ENCODE measurements around the gene PHYH. TPM values are rescaled to one million over a fixed set of nuclear protein-coding genes. Genes with fewer than 3 reads are reported as not detected.

PHYH gene
- total and polyA plus RNA-seq, 2 donors (not counting 1 experiment from before 2014, with no cell fraction given): 21.8 to 31.5 TPM

DNA sequence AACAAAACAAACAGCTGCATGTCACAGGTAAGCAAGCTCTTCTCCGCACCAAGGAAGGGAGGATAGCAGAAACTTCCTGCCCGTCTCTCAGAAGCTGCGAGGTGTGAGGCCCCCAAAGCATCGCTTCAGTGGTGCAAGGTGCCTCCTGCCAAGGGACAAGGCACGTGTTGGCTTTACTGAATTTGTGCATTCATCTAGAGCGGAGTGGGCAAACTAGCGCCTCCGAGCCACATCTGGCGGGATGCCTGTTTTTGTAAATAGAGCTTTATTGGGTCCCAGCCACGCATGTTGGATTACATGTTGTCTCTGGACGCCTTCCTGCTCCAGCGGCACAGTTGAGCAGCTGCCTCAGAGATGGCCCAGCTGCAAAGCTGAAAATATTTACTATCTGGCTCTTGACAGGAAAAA, 27.7 kb downstream of the PHYH start:
- TF ChIP-seq, protein P1, sequence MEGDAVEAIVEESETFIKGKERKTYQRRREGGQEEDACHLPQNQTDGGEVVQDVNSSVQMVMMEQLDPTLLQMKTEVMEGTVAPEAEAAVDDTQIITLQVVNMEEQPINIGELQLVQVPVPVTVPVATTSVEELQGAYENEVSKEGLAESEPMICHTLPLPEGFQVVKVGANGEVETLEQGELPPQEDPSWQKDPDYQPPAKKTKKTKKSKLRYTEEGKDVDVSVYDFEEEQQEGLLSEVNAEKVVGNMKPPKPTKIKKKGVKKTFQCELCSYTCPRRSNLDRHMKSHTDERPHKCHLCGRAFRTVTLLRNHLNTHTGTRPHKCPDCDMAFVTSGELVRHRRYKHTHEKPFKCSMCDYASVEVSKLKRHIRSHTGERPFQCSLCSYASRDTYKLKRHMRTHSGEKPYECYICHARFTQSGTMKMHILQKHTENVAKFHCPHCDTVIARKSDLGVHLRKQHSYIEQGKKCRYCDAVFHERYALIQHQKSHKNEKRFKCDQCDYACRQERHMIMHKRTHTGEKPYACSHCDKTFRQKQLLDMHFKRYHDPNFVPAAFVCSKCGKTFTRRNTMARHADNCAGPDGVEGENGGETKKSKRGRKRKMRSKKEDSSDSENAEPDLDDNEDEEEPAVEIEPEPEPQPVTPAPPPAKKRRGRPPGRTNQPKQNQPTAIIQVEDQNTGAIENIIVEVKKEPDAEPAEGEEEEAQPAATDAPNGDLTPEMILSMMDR (conservative IDR thresholded peaks at IDR 0.05 in 1 of 2, IDR thresholded peaks at IDR 0.05 in 1 of 2; ENCODE audit: low read depth in 1 of 2, low read length in 2 of 2): peak in 1 of 2 donors; percentile 6
- no peak for TF ChIP-seq EZH2 (IDR thresholded peaks at IDR 0.05; ENCODE audit: low read length, missing control alignments)
- H3K79me2 ChIP-seq (ENCODE audit: control insufficient read depth, insufficient read depth, low read length): no peaks in the 10 kb centered on the region
- H3K4me2 ChIP-seq (ENCODE audit: extremely low read depth, insufficient read depth, low read length): peak overlapping the region; percentile 18
- no peak overlapping the region for H3K9ac ChIP-seq (ENCODE audit: insufficient read depth, low read length)
- DNase-seq (ENCODE audit: low read depth in 2 of 2): peak; percentile 14 to 86
- no peaks in the 10 kb centered on the region for H3K36me3 ChIP-seq (ENCODE audit: control insufficient read depth, insufficient read depth, low read length)
- no peaks in the 10 kb centered on the region for H3K4me1 ChIP-seq (ENCODE audit: control insufficient read depth, extremely low read depth, insufficient read depth, low read length)
- peak overlapping the region in 1 of 4 experiments; percentile 11 for H3K4me3 ChIP-seq (replicated peaks in 1 of 4; ENCODE audit: control extremely low read depth in 1 of 4, insufficient read depth in 1 of 4, low read depth in 3 of 4, low read length in 4 of 4)
- no peak overlapping the region for H3K27ac ChIP-seq (ENCODE audit: insufficient read depth, low read length)
- H2AFZ ChIP-seq (ENCODE audit: low read length): peak overlapping the region; percentile 9
- no peaks in the 10 kb centered on the region for H3K9me3 ChIP-seq (ENCODE audit: control insufficient read depth, insufficient read depth, low read depth, low read length)
- H3K27me3 ChIP-seq (ENCODE audit: control insufficient read depth, insufficient read depth, low read length): no peaks in the 10 kb centered on the region
- H4K20me1 ChIP-seq (ENCODE audit: control insufficient read depth, extremely low read depth, insufficient read depth, low read length): no peaks in the 10 kb centered on the region

DNA sequence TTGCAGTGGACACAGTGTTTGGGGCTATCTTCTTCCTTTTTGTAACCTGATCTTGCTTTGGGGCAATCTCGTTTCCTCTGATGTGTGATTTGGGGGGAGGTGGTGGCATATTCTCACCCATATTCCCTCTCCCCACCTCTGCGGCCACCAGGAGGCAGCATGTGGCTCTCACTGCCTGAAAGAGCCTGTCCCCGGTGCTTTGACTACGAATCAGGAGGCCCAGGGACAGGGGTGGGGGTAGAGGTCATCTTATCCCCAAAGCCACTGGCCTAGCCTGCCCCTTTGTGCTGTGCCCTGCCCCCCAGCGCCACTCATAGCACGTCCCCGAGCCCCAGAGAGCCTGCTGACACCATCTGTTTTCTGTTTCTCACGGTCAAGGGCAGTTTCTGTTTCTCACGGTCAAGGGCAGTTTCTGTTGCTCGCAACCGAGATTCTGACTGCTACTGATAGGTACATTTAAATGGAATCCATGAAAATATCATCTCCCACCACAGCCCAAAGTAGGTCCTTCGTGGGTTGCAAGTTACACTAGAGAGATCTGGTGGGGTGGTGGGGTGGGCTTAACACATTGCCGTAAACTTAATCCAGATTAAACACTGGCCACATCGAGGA, 28.2 kb downstream of the PHYH start:
- peak in 1 of 2 donors; percentile 17 for DNase-seq (ENCODE audit: low read depth in 2 of 2)
- Histone ChIP-seq H3K27me3 (ENCODE audit: control insufficient read depth, insufficient read depth, low read length) (no peaks in the 10 kb centered on the region), H3K36me3 (ENCODE audit: control insufficient read depth, insufficient read depth, low read length) (no peaks in the 10 kb centered on the region), H3K9ac (ENCODE audit: insufficient read depth, low read length) (no peak overlapping the region), H3K9me3 (ENCODE audit: control insufficient read depth, insufficient read depth, low read depth, low read length) (no peaks in the 10 kb centered on the region), H3K4me3 (replicated peaks in 1 of 4; ENCODE audit: control extremely low read depth in 1 of 4, insufficient read depth in 1 of 4, low read depth in 3 of 4, low read length in 4 of 4) (peak overlapping the region in 1 of 4 experiments; percentile 11), H4K20me1 (ENCODE audit: control insufficient read depth, extremely low read depth, insufficient read depth, low read length) (no peaks in the 10 kb centered on the region), H3K79me2 (ENCODE audit: control insufficient read depth, insufficient read depth, low read length) (no peaks in the 10 kb centered on the region), H3K27ac (ENCODE audit: insufficient read depth, low read length) (no peak overlapping the region), H3K4me1 (ENCODE audit: control insufficient read depth, extremely low read depth, insufficient read depth, low read length) (no peaks in the 10 kb centered on the region), H3K4me2 (ENCODE audit: extremely low read depth, insufficient read depth, low read length) (no peak overlapping the region), H2AFZ (ENCODE audit: low read length) (peak overlapping the region; percentile 9)
- TF ChIP-seq EZH2 (IDR thresholded peaks at IDR 0.05; ENCODE audit: low read length, missing control alignments): no peak
- TF ChIP-seq, protein P1 (conservative IDR thresholded peaks at IDR 0.05 in 1 of 2, IDR thresholded peaks at IDR 0.05 in 1 of 2; ENCODE audit: low read depth in 1 of 2, low read length in 2 of 2): peak; percentile 34 to 60

DNA sequence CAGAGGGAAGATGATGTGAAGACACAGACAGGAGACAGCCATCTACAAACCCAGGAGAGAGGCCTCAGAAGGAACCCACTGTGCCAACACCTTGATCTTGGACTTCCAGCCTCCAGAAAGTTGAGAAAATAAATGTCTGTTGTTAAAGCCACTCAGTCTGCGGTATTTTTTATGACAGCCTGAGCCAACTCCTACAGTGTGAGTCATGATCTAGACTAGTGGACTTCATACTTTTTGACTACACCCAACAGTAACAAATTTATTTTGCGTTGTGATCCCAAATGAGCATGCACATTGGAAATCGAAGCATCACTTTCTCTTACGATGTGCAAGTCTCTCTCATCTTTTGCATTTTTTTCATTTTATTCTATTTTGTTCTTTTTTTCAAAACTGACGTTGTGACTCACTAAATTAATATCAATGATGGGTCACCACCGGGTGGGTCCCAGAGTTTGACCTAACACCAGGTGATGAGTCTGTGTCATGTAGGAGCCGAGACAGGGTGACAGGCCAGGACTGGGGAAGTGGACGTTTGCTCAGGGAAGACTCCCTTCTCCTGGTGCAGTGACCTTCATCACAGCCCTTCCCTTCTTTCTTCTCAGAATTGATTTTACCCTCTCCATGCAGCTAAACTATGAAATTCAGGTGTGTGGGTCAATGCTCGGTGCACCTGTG, 28.9 kb downstream of the PHYH start:
- no peak overlapping the region for H3K4me3 ChIP-seq (replicated peaks in 1 of 4; ENCODE audit: control extremely low read depth in 1 of 4, insufficient read depth in 1 of 4, low read depth in 3 of 4, low read length in 4 of 4)
- no peaks in the 10 kb centered on the region for H3K27me3 ChIP-seq (ENCODE audit: control insufficient read depth, insufficient read depth, low read length)
- H3K4me1 ChIP-seq (ENCODE audit: control insufficient read depth, extremely low read depth, insufficient read depth, low read length): no peaks in the 10 kb centered on the region
- H3K9me3 ChIP-seq (ENCODE audit: control insufficient read depth, insufficient read depth, low read depth, low read length): no peaks in the 10 kb centered on the region
- H3K36me3 ChIP-seq (ENCODE audit: control insufficient read depth, insufficient read depth, low read length): no peaks in the 10 kb centered on the region
- peak; percentile 28 to 48 for DNase-seq (ENCODE audit: low read depth in 2 of 2)
- no peaks in the 10 kb centered on the region for H4K20me1 ChIP-seq (ENCODE audit: control insufficient read depth, extremely low read depth, insufficient read depth, low read length)
- no peak overlapping the region for H3K4me2 ChIP-seq (ENCODE audit: extremely low read depth, insufficient read depth, low read length)
- TF ChIP-seq, protein P1 (conservative IDR thresholded peaks at IDR 0.05 in 1 of 2, IDR thresholded peaks at IDR 0.05 in 1 of 2; ENCODE audit: low read depth in 1 of 2, low read length in 2 of 2): no peak
- no peak for TF ChIP-seq EZH2 (IDR thresholded peaks at IDR 0.05; ENCODE audit: low read length, missing control alignments)
- no peak overlapping the region for H3K27ac ChIP-seq (ENCODE audit: insufficient read depth, low read length)
- H3K9ac ChIP-seq (ENCODE audit: insufficient read depth, low read length): no peak overlapping the region
- H3K79me2 ChIP-seq (ENCODE audit: control insufficient read depth, insufficient read depth, low read length): no peaks in the 10 kb centered on the region
- H2AFZ ChIP-seq (ENCODE audit: low read length): no peak overlapping the region
